DOHH2 (cell line): ENCODE data around the gene DCAF6.

Experiments used
- H3F3A ChIP-seq: fragments of 200-600 bp; sonication (generic), shearing (Covaris generic); 2 replicates; pipeline ENCODE4 v1.6.0; 2016; ENCODE audit warnings: antibody characterized with exemption, mild to moderate bottlenecking; ENCODE audit not compliant: control insufficient read depth, insufficient read depth
- H3K27ac ChIP-seq: fragments of 200-600 bp; sonication (generic); 2 replicates; pipeline ENCODE4 v1.5.1; 2014; ENCODE audit warnings: low read depth, mild to moderate bottlenecking, low read length, moderate library complexity
- H3K27me3 ChIP-seq: fragments of 200-600 bp; sonication (generic); 2 replicates; pipeline ENCODE4 v1.6.1; 2014; ENCODE audit warnings: mild to moderate bottlenecking, low read length, mixed read lengths; ENCODE audit not compliant: control insufficient read depth
- H3K36me3 ChIP-seq: fragments of 200-600 bp; sonication (generic); 2 replicates; pipeline ENCODE4 v1.6.1; 2014; ENCODE audit warnings: mild to moderate bottlenecking, low read length, moderate library complexity, mixed read lengths; ENCODE audit not compliant: control insufficient read depth
- H3K4me1 ChIP-seq: fragments of 200-600 bp; sonication (generic); 2 replicates; pipeline ENCODE4 v1.6.1; 2014; ENCODE audit warnings: mild to moderate bottlenecking, low read length, mixed read lengths; ENCODE audit not compliant: control insufficient read depth
- H3K4me2 ChIP-seq: fragments of 200-600 bp; sonication (generic); 2 replicates; pipeline ENCODE4 v1.6.0; 2014; ENCODE audit warnings: mild to moderate bottlenecking, low read length, moderate library complexity
- H3K4me3 ChIP-seq: fragments of 200-600 bp; sonication (generic); 2 replicates; pipeline ENCODE4 v1.5.1; 2014; ENCODE audit warnings: mild to moderate bottlenecking, low read length, mixed read lengths
- H3K79me2 ChIP-seq: fragments of 200-600 bp; sonication (generic); 2 replicates; pipeline ENCODE4 v1.6.1; 2014; ENCODE audit warnings: mild to moderate bottlenecking, low read length, mixed read lengths; ENCODE audit not compliant: control insufficient read depth
- H3K9me2 ChIP-seq: fragments of 200-600 bp; sonication (generic); replicated peaks from 2 replicates; pipeline ENCODE4 v1.6.1; 2014; ENCODE audit warnings: mild to moderate bottlenecking, low read length, mixed read lengths; ENCODE audit not compliant: control insufficient read depth
- H3K9me3 ChIP-seq: fragments of 200-600 bp; sonication (generic); 2 replicates; pipeline ENCODE4 v1.6.1; 2014; ENCODE audit warnings: antibody characterized with exemption, low read length, mixed read lengths; ENCODE audit not compliant: control insufficient read depth, insufficient read depth
- H4K20me1 ChIP-seq: fragments of 200-600 bp; sonication (generic); 2 replicates; pipeline ENCODE4 v1.6.0; 2014; ENCODE audit warnings: low read depth, mild to moderate bottlenecking, antibody characterized with exemption, low read length, moderate library complexity; ENCODE audit not compliant: control insufficient read depth, insufficient read depth
- EZH2phosphoT487 ChIP-seq: fragments of 200-600 bp; sonication (generic); IDR thresholded peaks from 2 replicates; pipeline ENCODE4 v1.6.1; 2017; ENCODE audit warnings: borderline replicate concordance, mild to moderate bottlenecking, antibody characterized with exemption, low read length, moderate library complexity, mixed read lengths
- TF ChIP-seq, protein P1 (sequence below): fragments of 200-600 bp; sonication (generic); IDR thresholded peaks from one replicate; pipeline ENCODE4 v1.5.1; 2014; ENCODE audit warnings: antibody characterized with exemption, mild to moderate bottlenecking, low read depth, low read length; ENCODE audit not compliant: poor library complexity, severe bottlenecking

DCAF6 gene

DNA sequence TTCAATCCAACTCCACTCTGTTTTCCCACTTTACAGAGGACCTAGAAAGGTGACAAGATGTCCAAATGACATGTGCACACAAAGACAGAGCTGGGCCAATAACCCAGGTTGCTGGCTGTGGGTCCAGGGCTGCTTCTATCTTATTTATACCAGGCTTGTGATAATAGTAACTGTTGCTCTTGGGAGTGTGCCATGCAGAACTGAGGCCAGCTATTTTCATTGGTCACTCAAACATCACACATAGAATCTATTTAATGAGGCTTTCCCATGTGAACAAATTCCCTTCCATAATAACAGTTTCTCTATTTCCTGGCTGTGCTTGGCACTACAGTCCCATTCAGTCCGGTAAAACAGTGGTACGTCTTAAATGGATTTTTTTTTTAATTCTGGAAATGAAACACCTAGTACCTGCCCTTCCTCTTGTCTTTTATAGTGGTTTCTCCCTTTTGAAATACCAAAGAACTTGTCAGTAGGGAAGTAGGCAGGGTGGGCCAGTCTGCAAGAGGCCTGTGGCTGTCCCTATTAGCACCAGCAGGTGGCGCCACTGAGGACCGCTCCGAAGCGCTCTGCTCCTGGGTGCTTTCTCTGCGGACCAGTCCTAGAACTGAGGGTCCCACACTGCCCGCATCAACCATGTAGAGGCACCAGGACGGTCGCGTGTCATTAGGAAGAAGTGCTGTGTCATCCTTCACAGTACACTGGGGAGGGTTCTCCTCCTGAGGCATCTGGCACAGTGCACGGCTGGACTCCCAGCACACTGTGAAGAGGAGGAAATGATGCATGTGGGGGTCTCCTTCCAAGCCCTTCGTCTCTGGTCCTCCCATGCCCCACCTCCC, 148.1 kb downstream of the DCAF6 start:
- H3K36me3 ChIP-seq, result no peaks in the 10 kb centered on the region
- TF ChIP-seq, protein P1, sequence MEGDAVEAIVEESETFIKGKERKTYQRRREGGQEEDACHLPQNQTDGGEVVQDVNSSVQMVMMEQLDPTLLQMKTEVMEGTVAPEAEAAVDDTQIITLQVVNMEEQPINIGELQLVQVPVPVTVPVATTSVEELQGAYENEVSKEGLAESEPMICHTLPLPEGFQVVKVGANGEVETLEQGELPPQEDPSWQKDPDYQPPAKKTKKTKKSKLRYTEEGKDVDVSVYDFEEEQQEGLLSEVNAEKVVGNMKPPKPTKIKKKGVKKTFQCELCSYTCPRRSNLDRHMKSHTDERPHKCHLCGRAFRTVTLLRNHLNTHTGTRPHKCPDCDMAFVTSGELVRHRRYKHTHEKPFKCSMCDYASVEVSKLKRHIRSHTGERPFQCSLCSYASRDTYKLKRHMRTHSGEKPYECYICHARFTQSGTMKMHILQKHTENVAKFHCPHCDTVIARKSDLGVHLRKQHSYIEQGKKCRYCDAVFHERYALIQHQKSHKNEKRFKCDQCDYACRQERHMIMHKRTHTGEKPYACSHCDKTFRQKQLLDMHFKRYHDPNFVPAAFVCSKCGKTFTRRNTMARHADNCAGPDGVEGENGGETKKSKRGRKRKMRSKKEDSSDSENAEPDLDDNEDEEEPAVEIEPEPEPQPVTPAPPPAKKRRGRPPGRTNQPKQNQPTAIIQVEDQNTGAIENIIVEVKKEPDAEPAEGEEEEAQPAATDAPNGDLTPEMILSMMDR, result peak; percentile 99
- no peak for TF ChIP-seq EZH2phosphoT487
- H3K27me3 ChIP-seq, result no peaks in the 10 kb centered on the region; the same call in 1 of the 2 replicates
- H3K9me2 ChIP-seq, result no peaks in the 10 kb centered on the region
- no peaks in the 10 kb centered on the region for H3F3A ChIP-seq
- H3K27ac ChIP-seq, result no peak overlapping the region
- no peaks in the 10 kb centered on the region for H3K9me3 ChIP-seq
- H3K79me2 ChIP-seq, result no peaks in the 10 kb centered on the region
- H4K20me1 ChIP-seq, result no peaks in the 10 kb centered on the region
- H3K4me1 ChIP-seq, result no peaks in the 10 kb centered on the region
- no peak overlapping the region for H3K4me3 ChIP-seq
- peak overlapping the region; percentile 39 for H3K4me2 ChIP-seq

DNA sequence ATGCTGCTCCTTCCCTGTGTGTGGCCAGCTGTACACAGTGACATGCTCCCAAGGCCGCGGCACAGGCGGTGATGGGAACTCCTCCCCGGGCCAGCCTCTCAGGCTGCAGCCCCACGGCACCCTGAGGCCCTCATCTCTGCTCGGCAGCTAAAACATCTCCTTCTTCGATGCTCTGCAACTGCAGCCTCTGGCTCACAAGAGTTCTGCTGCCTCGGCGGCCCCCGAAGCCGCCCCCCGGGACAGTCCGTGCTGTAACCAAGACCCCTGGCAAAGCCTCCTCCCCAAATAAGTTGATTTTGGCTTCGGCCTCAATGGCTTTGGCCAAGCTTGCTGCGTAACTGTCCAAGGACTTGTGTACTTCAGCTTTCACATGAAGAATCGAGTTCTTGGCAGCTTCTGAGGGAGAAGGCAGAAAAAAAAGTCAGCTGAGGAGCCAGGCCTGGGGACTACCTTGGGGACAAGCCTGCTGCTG, 149.0 kb downstream of the DCAF6 start:
- H3K79me2 ChIP-seq, result no peaks in the 10 kb centered on the region
- H4K20me1 ChIP-seq, result no peaks in the 10 kb centered on the region
- no peaks in the 10 kb centered on the region for H3K9me2 ChIP-seq
- no peaks in the 10 kb centered on the region; the same call in 1 of the 2 replicates for H3K27me3 ChIP-seq
- no peak overlapping the region for H3K27ac ChIP-seq
- H3K9me3 ChIP-seq, result no peaks in the 10 kb centered on the region
- H3F3A ChIP-seq, result no peaks in the 10 kb centered on the region
- TF ChIP-seq, protein P1, result no peak
- TF ChIP-seq EZH2phosphoT487, result no peak
- no peak overlapping the region for H3K4me3 ChIP-seq
- H3K4me1 ChIP-seq, result no peaks in the 10 kb centered on the region
- H3K4me2 ChIP-seq, result no peak overlapping the region
- no peaks in the 10 kb centered on the region for H3K36me3 ChIP-seq

- no peaks in the 10 kb centered on the region for H3K4me1 ChIP-seq
- no peaks in the 10 kb centered on the region for H3F3A ChIP-seq
- H4K20me1 ChIP-seq, result no peaks in the 10 kb centered on the region
- no peak overlapping the region for H3K4me2 ChIP-seq
- H3K36me3 ChIP-seq, result no peaks in the 10 kb centered on the region
- no peak for TF ChIP-seq EZH2phosphoT487
- TF ChIP-seq, protein P1, result no peak
- H3K4me3 ChIP-seq, result no peak overlapping the region
- no peaks in the 10 kb centered on the region for H3K9me2 ChIP-seq
- H3K27me3 ChIP-seq, result no peaks in the 10 kb centered on the region; the same call in 1 of the 2 replicates
- no peaks in the 10 kb centered on the region for H3K9me3 ChIP-seq
- no peaks in the 10 kb centered on the region for H3K79me2 ChIP-seq
- no peak overlapping the region for H3K27ac ChIP-seq
Observed at GRCh38 chr1:168086438-168086837, 150.0 kb downstream of the DCAF6 start.
